ENCODE data around the gene COL16A1.

DNA sequence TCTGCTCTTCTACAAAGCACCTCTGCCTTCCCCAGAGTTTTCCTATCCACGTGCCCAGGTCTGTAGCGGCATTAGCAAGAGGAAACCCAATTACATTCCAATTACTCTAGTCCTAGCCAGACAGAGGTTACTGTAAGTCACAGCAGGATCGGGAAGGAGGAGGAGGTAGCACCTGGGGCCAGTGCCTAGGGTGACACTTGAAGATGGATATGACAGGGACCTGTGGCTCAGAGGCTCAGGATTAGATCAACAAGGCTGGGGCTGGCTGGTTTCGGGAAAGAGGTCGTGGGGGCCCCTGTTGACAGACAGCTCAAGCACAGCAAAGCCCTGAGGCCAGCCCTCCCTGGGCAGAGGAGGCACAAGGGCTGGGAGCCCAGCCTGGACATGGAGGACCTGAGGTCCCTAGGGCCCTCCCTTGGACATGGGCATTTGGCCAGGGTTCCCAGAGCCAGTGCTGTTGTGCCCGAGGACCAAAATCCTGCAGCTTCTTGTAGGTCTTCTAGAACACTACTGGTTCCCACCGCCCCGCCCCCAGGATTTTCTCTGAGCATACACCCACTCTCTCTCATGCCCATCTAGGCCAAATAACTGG lies 89.3 kb downstream of the COL16A1 start:
- TF ChIP-seq, protein P1, sequence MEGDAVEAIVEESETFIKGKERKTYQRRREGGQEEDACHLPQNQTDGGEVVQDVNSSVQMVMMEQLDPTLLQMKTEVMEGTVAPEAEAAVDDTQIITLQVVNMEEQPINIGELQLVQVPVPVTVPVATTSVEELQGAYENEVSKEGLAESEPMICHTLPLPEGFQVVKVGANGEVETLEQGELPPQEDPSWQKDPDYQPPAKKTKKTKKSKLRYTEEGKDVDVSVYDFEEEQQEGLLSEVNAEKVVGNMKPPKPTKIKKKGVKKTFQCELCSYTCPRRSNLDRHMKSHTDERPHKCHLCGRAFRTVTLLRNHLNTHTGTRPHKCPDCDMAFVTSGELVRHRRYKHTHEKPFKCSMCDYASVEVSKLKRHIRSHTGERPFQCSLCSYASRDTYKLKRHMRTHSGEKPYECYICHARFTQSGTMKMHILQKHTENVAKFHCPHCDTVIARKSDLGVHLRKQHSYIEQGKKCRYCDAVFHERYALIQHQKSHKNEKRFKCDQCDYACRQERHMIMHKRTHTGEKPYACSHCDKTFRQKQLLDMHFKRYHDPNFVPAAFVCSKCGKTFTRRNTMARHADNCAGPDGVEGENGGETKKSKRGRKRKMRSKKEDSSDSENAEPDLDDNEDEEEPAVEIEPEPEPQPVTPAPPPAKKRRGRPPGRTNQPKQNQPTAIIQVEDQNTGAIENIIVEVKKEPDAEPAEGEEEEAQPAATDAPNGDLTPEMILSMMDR (conservative IDR thresholded peaks at IDR 0.05) = no peak
- no peak for TF ChIP-seq ZFX (IDR thresholded peaks at IDR 0.05)
